ENCODE results near the gene THAP12.
"Not testable (repeated sequence)": the region's sequence is repeated elsewhere in the genome, so short reads cannot be mapped to it uniquely, and the experiment has no call there.

The THAP12 gene
- 99.7 to 116 (median 100) reads per million in 3 donors for total RNA-seq

- Histone ChIP-seq H3K36me3 (ENCODE audit: control insufficient read depth, insufficient read depth, low read length) (no peaks in the 10 kb centered on the region), H3K4me1 (ENCODE audit: control insufficient read depth, insufficient read depth, low read length, poor library complexity, severe bottlenecking) (no peaks in the 10 kb centered on the region), H3K27me3 (replicated peaks; ENCODE audit: control insufficient read depth, insufficient read depth, low read length, poor library complexity, severe bottlenecking) (no peaks in the 10 kb centered on the region), H3K4me3 (ENCODE audit: insufficient read depth, low read depth, low read length, poor library complexity, severe bottlenecking) (peak within 1 kb of the TSS; percentile 70), H3K9me3 (ENCODE audit: control insufficient read depth, low read length) (no peaks in the 10 kb centered on the region), H3K27ac (ENCODE audit: insufficient read depth, low read length, poor library complexity, severe bottlenecking) (peak within 1 kb of the TSS; percentile 65)
- peak; percentile 96 to 97 (median 96) for DNase-seq
Measured at GRCh38 chr11:76380977-76381719, at the start of gene THAP12, which contains the start of gene GVQW3. Gene THAP12, minus strand, starts transcription at chr11:76381132. Its CDS starts 296 bp downstream, at chr11:76380836. Gene GVQW3, plus strand, starts transcription at chr11:76381323. Its CDS starts 506 bp downstream, at chr11:76381829.

GRCh38 chr11:76426660-76427059 lies 45.7 kb upstream of the THAP12 start:
- DNase-seq = no peak
- no peaks in the 10 kb centered on the region for H3K9me3 ChIP-seq (ENCODE audit: control insufficient read depth, low read length)
- H3K36me3 ChIP-seq (ENCODE audit: control insufficient read depth, insufficient read depth, low read length) = no peaks in the 10 kb centered on the region
- no peak overlapping the region for H3K4me3 ChIP-seq (ENCODE audit: insufficient read depth, low read depth, low read length, poor library complexity, severe bottlenecking)
- H3K27ac ChIP-seq (ENCODE audit: insufficient read depth, low read length, poor library complexity, severe bottlenecking) = no peak overlapping the region
- no peaks in the 10 kb centered on the region for H3K27me3 ChIP-seq (replicated peaks; ENCODE audit: control insufficient read depth, insufficient read depth, low read length, poor library complexity, severe bottlenecking)
- no peaks in the 10 kb centered on the region for H3K4me1 ChIP-seq (ENCODE audit: control insufficient read depth, insufficient read depth, low read length, poor library complexity, severe bottlenecking)

- no peaks in the 10 kb centered on the region for H3K4me1 ChIP-seq (ENCODE audit: control insufficient read depth, insufficient read depth, low read length, poor library complexity, severe bottlenecking)
- no peak overlapping the region for H3K27ac ChIP-seq (ENCODE audit: insufficient read depth, low read length, poor library complexity, severe bottlenecking)
- H3K4me3 ChIP-seq (ENCODE audit: insufficient read depth, low read depth, low read length, poor library complexity, severe bottlenecking) = no peak overlapping the region
- H3K9me3 ChIP-seq (ENCODE audit: control insufficient read depth, low read length) = no peaks in the 10 kb centered on the region
- no peaks in the 10 kb centered on the region for H3K36me3 ChIP-seq (ENCODE audit: control insufficient read depth, insufficient read depth, low read length)
- no peaks in the 10 kb centered on the region for H3K27me3 ChIP-seq (replicated peaks; ENCODE audit: control insufficient read depth, insufficient read depth, low read length, poor library complexity, severe bottlenecking)
- DNase-seq = no peak
Measured at GRCh38 chr11:76424891-76425290, 44.0 kb upstream of the THAP12 start.

- Histone ChIP-seq H3K36me3 (ENCODE audit: control insufficient read depth, insufficient read depth, low read length) (no peaks in the 10 kb centered on the region), H3K4me1 (ENCODE audit: control insufficient read depth, insufficient read depth, low read length, poor library complexity, severe bottlenecking) (no peaks in the 10 kb centered on the region), H3K4me3 (ENCODE audit: insufficient read depth, low read depth, low read length, poor library complexity, severe bottlenecking) (no peak overlapping the region), H3K27ac (ENCODE audit: insufficient read depth, low read length, poor library complexity, severe bottlenecking) (no peak overlapping the region), H3K9me3 (ENCODE audit: control insufficient read depth, low read length) (no peaks in the 10 kb centered on the region), H3K27me3 (replicated peaks; ENCODE audit: control insufficient read depth, insufficient read depth, low read length, poor library complexity, severe bottlenecking) (no peaks in the 10 kb centered on the region)
- no peak for DNase-seq
Measured at GRCh38 chr11:76424379-76424778, 43.4 kb upstream of the THAP12 start.

GRCh38 chr11:76419896-76420295 lies 39.0 kb upstream of the THAP12 start:
- no peak overlapping the region for H3K4me3 ChIP-seq (ENCODE audit: insufficient read depth, low read depth, low read length, poor library complexity, severe bottlenecking)
- no peaks in the 10 kb centered on the region for H3K27me3 ChIP-seq (replicated peaks; ENCODE audit: control insufficient read depth, insufficient read depth, low read length, poor library complexity, severe bottlenecking)
- no peaks in the 10 kb centered on the region for H3K4me1 ChIP-seq (ENCODE audit: control insufficient read depth, insufficient read depth, low read length, poor library complexity, severe bottlenecking)
- no peak overlapping the region for H3K27ac ChIP-seq (ENCODE audit: insufficient read depth, low read length, poor library complexity, severe bottlenecking)
- no peaks in the 10 kb centered on the region for H3K9me3 ChIP-seq (ENCODE audit: control insufficient read depth, low read length)
- DNase-seq = no peak
- H3K36me3 ChIP-seq (ENCODE audit: control insufficient read depth, insufficient read depth, low read length) = no peaks in the 10 kb centered on the region

- Histone ChIP-seq H3K27me3 (replicated peaks; ENCODE audit: control insufficient read depth, insufficient read depth, low read length, poor library complexity, severe bottlenecking) (no peaks in the 10 kb centered on the region), H3K27ac (ENCODE audit: insufficient read depth, low read length, poor library complexity, severe bottlenecking) (no peak overlapping the region), H3K9me3 (ENCODE audit: control insufficient read depth, low read length) (no peaks in the 10 kb centered on the region), H3K4me3 (ENCODE audit: insufficient read depth, low read depth, low read length, poor library complexity, severe bottlenecking) (no peak overlapping the region), H3K4me1 (ENCODE audit: control insufficient read depth, insufficient read depth, low read length, poor library complexity, severe bottlenecking) (no peaks in the 10 kb centered on the region), H3K36me3 (ENCODE audit: control insufficient read depth, insufficient read depth, low read length) (no peaks in the 10 kb centered on the region)
- no peak for DNase-seq
Measured at GRCh38 chr11:76415073-76415472, 34.1 kb upstream of the THAP12 start.

GRCh38 chr11:76410851-76411357 lies 30.0 kb upstream of the THAP12 start:
- H3K27me3 ChIP-seq (replicated peaks; ENCODE audit: control insufficient read depth, insufficient read depth, low read length, poor library complexity, severe bottlenecking) = no peaks in the 10 kb centered on the region
- no peak overlapping the region for H3K4me3 ChIP-seq (ENCODE audit: insufficient read depth, low read depth, low read length, poor library complexity, severe bottlenecking)
- H3K4me1 ChIP-seq (ENCODE audit: control insufficient read depth, insufficient read depth, low read length, poor library complexity, severe bottlenecking) = no peaks in the 10 kb centered on the region
- H3K27ac ChIP-seq (ENCODE audit: insufficient read depth, low read length, poor library complexity, severe bottlenecking) = no peak overlapping the region
- H3K36me3 ChIP-seq (ENCODE audit: control insufficient read depth, insufficient read depth, low read length) = no peaks in the 10 kb centered on the region
- H3K9me3 ChIP-seq (ENCODE audit: control insufficient read depth, low read length) = no peaks in the 10 kb centered on the region
- DNase-seq = no peak

- Histone ChIP-seq H3K4me3 (ENCODE audit: insufficient read depth, low read depth, low read length, poor library complexity, severe bottlenecking) (no peak overlapping the region), H3K27ac (ENCODE audit: insufficient read depth, low read length, poor library complexity, severe bottlenecking) (no peak overlapping the region), H3K36me3 (ENCODE audit: control insufficient read depth, insufficient read depth, low read length) (no peaks in the 10 kb centered on the region), H3K27me3 (replicated peaks; ENCODE audit: control insufficient read depth, insufficient read depth, low read length, poor library complexity, severe bottlenecking) (no peaks in the 10 kb centered on the region), H3K4me1 (ENCODE audit: control insufficient read depth, insufficient read depth, low read length, poor library complexity, severe bottlenecking) (no peaks in the 10 kb centered on the region), H3K9me3 (ENCODE audit: control insufficient read depth, low read length) (no peaks in the 10 kb centered on the region)
- DNase-seq = no peak
Measured at GRCh38 chr11:76408171-76408965, 27.4 kb upstream of the THAP12 start.

GRCh38 chr11:76406359-76406758 lies 25.4 kb upstream of the THAP12 start:
- Histone ChIP-seq H3K4me1 (ENCODE audit: control insufficient read depth, insufficient read depth, low read length, poor library complexity, severe bottlenecking) (no peaks in the 10 kb centered on the region), H3K27ac (ENCODE audit: insufficient read depth, low read length, poor library complexity, severe bottlenecking) (no peak overlapping the region), H3K9me3 (ENCODE audit: control insufficient read depth, low read length) (no peaks in the 10 kb centered on the region), H3K36me3 (ENCODE audit: control insufficient read depth, insufficient read depth, low read length) (no peaks in the 10 kb centered on the region), H3K27me3 (replicated peaks; ENCODE audit: control insufficient read depth, insufficient read depth, low read length, poor library complexity, severe bottlenecking) (no peaks in the 10 kb centered on the region), H3K4me3 (ENCODE audit: insufficient read depth, low read depth, low read length, poor library complexity, severe bottlenecking) (no peak overlapping the region)
- no peak for DNase-seq

GRCh38 chr11:76401484-76401883 lies 20.6 kb upstream of the THAP12 start:
- H3K27me3 ChIP-seq (replicated peaks; ENCODE audit: control insufficient read depth, insufficient read depth, low read length, poor library complexity, severe bottlenecking); H3K4me1 ChIP-seq (ENCODE audit: control insufficient read depth, insufficient read depth, low read length, poor library complexity, severe bottlenecking); H3K9me3 ChIP-seq (ENCODE audit: control insufficient read depth, low read length); H3K4me3 ChIP-seq (ENCODE audit: insufficient read depth, low read depth, low read length, poor library complexity, severe bottlenecking); H3K27ac ChIP-seq (ENCODE audit: insufficient read depth, low read length, poor library complexity, severe bottlenecking); H3K36me3 ChIP-seq (ENCODE audit: control insufficient read depth, insufficient read depth, low read length); DNase-seq: not testable (repeated sequence)
